Neural cell (in vitro differentiated cells): ENCODE measurements around the gene KRT222.

Source experiments
- CTCF ChIP-seq: fragments of 450-650 bp; IDR thresholded peaks from 2 replicates; pipeline ENCODE4 v1.5.1; 2014; ENCODE audit warnings: antibody characterized with exemption, mild to moderate bottlenecking, moderate library complexity; ENCODE audit not compliant: poor library complexity, severe bottlenecking
- REST ChIP-seq: IDR thresholded peaks from 2 replicates; pipeline ENCODE4 v1.6.1; 2012; ENCODE audit warnings: borderline replicate concordance

GRCh38 chr17:40613467-40614154 lies 51.4 kb downstream of the KRT222 start:
- TF ChIP-seq REST (no peak), CTCF (no peak)
